Suprapubic skin (tissue), 4 donors: ENCODE data around the gene CFAP74.

ENCODE experiments used
- CTCF ChIP-seq, 2 donors: fragments of 200-600 bp in 1 of 2; fragments of 450-650 bp in 1 of 2; sonication (generic) in 1 of 2; IDR thresholded peaks; one replicate each; pipeline ENCODE4 v1.5.1; 2016 to 2019; ENCODE audit warnings: antibody characterized with exemption in 2 of 2, mild to moderate bottlenecking in 1 of 2, moderate library complexity in 1 of 2
- POLR2A ChIP-seq, 2 donors: fragments of 450-650 bp; IDR thresholded peaks; one replicate each; pipeline ENCODE4 v1.6.1; 2017; ENCODE audit warnings: antibody characterized with exemption in 2 of 2, mild to moderate bottlenecking in 2 of 2, moderate library complexity in 2 of 2
- POLR2AphosphoS5 ChIP-seq, 3 donors: sonication (generic); formaldehyde crosslinking; IDR thresholded peaks; one replicate each; pipeline ENCODE4 v1.6.1; 2017; ENCODE audit warnings: antibody characterized with exemption in 3 of 3

DNA sequence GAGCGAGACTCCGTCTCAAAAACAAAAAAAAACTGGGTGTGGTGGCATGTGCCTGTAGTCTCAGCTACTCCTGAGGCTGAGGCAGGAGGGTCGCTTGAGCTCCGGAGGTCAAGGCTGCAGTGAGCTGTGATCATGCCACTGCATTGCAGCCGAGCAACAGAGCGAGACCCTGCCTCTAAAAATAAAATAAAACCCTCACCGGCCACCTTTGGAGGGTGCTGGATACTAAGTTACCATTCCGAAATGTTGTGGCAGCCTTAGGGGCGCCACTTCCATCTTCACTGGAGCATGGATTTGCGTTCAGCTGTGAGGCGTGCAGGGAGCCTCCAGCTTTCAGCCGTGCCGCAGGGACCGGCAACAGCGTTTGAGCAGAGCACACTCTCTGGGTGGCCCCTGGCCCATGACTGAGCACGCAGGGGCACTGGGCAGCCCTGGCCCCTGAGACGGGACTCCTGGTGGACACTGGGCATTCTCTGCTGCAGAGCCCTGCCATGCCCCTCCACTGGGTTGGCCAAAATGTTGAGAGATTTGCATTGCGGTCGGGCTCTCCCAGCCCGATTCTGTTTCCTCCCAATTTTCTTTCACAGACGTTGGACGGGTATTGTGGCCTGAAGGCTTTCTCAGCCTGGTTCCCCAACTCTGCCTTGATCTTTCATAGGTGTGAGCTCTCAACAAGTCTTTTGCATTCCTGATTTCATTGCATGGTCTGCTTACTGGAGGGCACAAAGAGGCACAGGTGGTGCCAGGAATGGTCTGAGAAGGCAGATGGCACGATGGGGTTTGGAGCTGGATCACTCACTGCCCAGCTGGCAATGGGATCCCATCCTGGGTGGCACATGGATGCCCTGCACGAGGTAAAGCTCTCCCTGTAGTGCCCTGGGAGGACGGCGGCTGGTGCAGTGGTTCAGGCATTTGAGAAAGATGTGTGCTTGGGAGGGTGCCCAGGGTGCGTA, 5.8 kb upstream of the CFAP74 start:
- TF ChIP-seq POLR2A (IDR thresholded peaks at IDR 0.05): no peak
- no peak for TF ChIP-seq CTCF (IDR thresholded peaks at IDR 0.05)
- no peak for TF ChIP-seq POLR2AphosphoS5 (IDR thresholded peaks at IDR 0.05)
